ENCODE data around the gene EPS8L2. TPM values are rescaled to one million over a fixed set of nuclear protein-coding genes. Genes with fewer than 3 reads are reported as not detected.

Gene EPS8L2
- total and polyA plus RNA-seq, 2 of the 13 experiments (the other 11 are each of a cell fraction or from before 2014, with no cell fraction given) = 89.3 to 416 TPM

DNA sequence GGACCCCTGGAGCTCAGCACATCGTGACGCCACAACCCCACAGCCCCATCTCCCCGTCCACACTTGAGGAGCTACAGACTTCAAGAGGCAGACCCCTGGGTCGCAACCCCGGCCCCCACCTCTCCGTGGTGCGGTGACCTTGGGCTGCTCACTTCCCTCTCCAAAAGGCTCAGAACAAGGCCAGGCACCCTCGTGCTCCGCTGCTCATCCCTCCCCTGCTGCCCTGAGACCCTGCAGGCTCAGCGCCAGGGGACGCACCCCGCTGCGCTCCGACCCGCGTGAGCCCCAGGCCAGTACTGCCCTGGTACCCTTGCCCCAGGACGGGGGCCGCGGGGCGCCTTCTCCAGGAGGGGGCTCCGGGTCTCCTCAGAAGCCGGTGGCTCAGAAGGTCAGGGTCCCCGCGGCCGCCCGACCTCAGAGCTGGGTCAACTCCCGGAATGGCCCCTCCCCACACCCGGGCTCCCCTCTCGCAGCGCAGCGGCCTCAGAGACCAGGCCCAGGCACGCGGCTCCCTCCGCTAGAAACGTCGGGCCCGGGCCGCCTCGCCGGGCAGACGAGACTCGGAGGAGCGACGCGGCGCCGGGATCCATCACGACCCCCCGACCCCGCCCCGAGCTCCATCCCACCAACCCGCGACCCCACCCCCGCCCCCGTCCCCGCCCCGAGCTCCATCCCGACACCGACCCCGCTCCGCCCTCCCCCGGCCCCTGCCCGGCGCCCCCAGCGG is 70.7 kb downstream of the EPS8L2 start (continued):
- no peak for TF ChIP-seq PLSCR1 (CRISPR knock-in tag; IDR thresholded peaks at IDR 0.05; ENCODE audit: borderline replicate concordance)
- TF ChIP-seq SP4 (CRISPR knock-in tag; IDR thresholded peaks at IDR 0.05) = no peak
- no peak for TF ChIP-seq SOX5 (CRISPR knock-in tag; IDR thresholded peaks at IDR 0.05; ENCODE audit: borderline replicate concordance)
- no peak for TF ChIP-seq NFKBIZ (CRISPR knock-in tag; IDR thresholded peaks at IDR 0.05)
- TF ChIP-seq ZNF737 (CRISPR knock-in tag; IDR thresholded peaks at IDR 0.05; ENCODE audit: borderline replicate concordance) = no peak
- TF ChIP-seq TOPORS (CRISPR knock-in tag; IDR thresholded peaks at IDR 0.05) = no peak
- no peak for TF ChIP-seq EHMT2 (IDR thresholded peaks at IDR 0.05; ENCODE audit: borderline replicate concordance, low read depth, low read length)
- TF ChIP-seq GTF3A (CRISPR knock-in tag; conservative IDR thresholded peaks at IDR 0.05) = no peak
- no peak for TF ChIP-seq IRF2 (CRISPR knock-in tag; IDR thresholded peaks at IDR 0.05)
- no peak for TF ChIP-seq ASH2L (IDR thresholded peaks at IDR 0.05; ENCODE audit: insufficient read length, low read depth, low read length)
- TF ChIP-seq, protein P1, sequence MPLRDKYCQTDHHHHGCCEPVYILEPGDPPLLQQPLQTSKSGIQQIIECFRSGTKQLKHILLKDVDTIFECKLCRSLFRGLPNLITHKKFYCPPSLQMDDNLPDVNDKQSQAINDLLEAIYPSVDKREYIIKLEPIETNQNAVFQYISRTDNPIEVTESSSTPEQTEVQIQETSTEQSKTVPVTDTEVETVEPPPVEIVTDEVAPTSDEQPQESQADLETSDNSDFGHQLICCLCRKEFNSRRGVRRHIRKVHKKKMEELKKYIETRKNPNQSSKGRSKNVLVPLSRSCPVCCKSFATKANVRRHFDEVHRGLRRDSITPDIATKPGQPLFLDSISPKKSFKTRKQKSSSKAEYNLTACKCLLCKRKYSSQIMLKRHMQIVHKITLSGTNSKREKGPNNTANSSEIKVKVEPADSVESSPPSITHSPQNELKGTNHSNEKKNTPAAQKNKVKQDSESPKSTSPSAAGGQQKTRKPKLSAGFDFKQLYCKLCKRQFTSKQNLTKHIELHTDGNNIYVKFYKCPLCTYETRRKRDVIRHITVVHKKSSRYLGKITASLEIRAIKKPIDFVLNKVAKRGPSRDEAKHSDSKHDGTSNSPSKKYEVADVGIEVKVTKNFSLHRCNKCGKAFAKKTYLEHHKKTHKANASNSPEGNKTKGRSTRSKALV (CRISPR knock-in tag; IDR thresholded peaks at IDR 0.05) = no peak
- TF ChIP-seq, protein P2, sequence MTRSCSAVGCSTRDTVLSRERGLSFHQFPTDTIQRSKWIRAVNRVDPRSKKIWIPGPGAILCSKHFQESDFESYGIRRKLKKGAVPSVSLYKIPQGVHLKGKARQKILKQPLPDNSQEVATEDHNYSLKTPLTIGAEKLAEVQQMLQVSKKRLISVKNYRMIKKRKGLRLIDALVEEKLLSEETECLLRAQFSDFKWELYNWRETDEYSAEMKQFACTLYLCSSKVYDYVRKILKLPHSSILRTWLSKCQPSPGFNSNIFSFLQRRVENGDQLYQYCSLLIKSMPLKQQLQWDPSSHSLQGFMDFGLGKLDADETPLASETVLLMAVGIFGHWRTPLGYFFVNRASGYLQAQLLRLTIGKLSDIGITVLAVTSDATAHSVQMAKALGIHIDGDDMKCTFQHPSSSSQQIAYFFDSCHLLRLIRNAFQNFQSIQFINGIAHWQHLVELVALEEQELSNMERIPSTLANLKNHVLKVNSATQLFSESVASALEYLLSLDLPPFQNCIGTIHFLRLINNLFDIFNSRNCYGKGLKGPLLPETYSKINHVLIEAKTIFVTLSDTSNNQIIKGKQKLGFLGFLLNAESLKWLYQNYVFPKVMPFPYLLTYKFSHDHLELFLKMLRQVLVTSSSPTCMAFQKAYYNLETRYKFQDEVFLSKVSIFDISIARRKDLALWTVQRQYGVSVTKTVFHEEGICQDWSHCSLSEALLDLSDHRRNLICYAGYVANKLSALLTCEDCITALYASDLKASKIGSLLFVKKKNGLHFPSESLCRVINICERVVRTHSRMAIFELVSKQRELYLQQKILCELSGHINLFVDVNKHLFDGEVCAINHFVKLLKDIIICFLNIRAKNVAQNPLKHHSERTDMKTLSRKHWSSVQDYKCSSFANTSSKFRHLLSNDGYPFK (CRISPR knock-in tag; IDR thresholded peaks at IDR 0.05; ENCODE audit: borderline replicate concordance) = no peak
- no peak for TF ChIP-seq TARDBP (CRISPR knock-in tag; IDR thresholded peaks at IDR 0.05)
- TF ChIP-seq, protein P3, sequence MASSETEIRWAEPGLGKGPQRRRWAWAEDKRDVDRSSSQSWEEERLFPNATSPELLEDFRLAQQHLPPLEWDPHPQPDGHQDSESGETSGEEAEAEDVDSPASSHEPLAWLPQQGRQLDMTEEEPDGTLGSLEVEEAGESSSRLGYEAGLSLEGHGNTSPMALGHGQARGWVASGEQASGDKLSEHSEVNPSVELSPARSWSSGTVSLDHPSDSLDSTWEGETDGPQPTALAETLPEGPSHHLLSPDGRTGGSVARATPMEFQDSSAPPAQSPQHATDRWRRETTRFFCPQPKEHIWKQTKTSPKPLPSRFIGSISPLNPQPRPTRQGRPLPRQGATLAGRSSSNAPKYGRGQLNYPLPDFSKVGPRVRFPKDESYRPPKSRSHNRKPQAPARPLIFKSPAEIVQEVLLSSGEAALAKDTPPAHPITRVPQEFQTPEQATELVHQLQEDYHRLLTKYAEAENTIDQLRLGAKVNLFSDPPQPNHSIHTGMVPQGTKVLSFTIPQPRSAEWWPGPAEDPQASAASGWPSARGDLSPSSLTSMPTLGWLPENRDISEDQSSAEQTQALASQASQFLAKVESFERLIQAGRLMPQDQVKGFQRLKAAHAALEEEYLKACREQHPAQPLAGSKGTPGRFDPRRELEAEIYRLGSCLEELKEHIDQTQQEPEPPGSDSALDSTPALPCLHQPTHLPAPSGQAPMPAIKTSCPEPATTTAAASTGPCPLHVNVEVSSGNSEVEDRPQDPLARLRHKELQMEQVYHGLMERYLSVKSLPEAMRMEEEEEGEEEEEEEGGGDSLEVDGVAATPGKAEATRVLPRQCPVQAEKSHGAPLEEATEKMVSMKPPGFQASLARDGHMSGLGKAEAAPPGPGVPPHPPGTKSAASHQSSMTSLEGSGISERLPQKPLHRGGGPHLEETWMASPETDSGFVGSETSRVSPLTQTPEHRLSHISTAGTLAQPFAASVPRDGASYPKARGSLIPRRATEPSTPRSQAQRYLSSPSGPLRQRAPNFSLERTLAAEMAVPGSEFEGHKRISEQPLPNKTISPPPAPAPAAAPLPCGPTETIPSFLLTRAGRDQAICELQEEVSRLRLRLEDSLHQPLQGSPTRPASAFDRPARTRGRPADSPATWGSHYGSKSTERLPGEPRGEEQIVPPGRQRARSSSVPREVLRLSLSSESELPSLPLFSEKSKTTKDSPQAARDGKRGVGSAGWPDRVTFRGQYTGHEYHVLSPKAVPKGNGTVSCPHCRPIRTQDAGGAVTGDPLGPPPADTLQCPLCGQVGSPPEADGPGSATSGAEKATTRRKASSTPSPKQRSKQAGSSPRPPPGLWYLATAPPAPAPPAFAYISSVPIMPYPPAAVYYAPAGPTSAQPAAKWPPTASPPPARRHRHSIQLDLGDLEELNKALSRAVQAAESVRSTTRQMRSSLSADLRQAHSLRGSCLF (CRISPR knock-in tag; IDR thresholded peaks at IDR 0.05; ENCODE audit: borderline replicate concordance) = no peak
- no peak for TF ChIP-seq RFXANK (CRISPR knock-in tag; IDR thresholded peaks at IDR 0.05)
- no peak; the same call in 1 of the 2 replicates for TF ChIP-seq ZNF280B (CRISPR knock-in tag; IDR thresholded peaks at IDR 0.05; ENCODE audit: borderline replicate concordance)
- no peak for TF ChIP-seq HNF4A (CRISPR knock-in tag; IDR thresholded peaks at IDR 0.05)

Data from HepG2 (cell line).